PFSK-1 (cell line): ENCODE data around the gene EMC8.

Experiments
- POLR2AphosphoS5 ChIP-seq: IDR thresholded peaks from 2 replicates; pipeline ENCODE4 v1.6.1; 2012; ENCODE audit warnings: low read depth, mild to moderate bottlenecking, control low read depth, low read length, moderate library complexity
- SIN3A ChIP-seq: IDR thresholded peaks from 2 replicates; pipeline ENCODE4 v1.6.1; 2012; ENCODE audit warnings: mild to moderate bottlenecking, low read length, moderate library complexity, borderline replicate concordance; ENCODE audit not compliant: insufficient read depth

DNA sequence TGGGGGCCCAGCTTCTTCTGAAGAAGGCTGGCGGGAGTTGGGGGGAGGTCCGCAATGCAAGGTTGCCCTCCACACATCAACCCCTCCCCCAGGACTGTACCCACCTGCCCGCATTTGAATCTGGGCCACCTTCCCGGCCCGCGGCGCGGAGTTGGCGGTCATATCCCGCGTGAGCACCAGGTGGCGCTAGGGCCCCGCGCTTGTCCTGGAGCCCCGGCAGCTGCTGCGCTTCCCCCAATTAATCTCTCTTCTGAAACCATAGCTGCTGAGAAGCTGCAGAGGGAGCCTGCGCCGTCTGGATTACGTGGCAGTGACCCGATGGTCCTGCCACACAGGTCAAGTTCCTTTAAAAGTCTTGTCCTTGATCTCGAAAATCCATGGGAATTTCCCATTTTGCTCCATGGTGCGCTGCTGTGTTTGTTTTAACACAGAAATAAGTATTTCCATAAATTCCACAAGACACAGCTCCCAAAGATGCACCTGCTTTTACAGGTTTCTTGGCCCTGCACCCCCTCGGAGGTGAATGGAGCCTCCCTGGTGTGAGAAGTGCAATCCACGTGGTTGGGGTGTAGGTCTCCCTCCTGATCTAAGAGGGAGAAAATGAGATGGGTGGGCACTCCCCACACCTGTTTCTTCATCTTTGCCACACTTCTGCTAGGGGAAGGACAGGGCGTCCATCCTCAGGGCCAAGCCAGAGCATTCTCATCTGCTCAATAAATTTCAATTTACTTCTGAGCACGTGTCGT, 22.2 kb upstream of the EMC8 start:
- no peak for TF ChIP-seq POLR2AphosphoS5
- TF ChIP-seq SIN3A = no peak
